Epidermal melanocyte (primary cell): ENCODE results near the gene SORCS2.

ENCODE experiments used
- DNase-seq: peaks from one replicate; pipeline ENCODE4 v3.0.0; 2011; ENCODE audit warnings: low spot score; ENCODE audit not compliant: insufficient read length

Gene SORCS2

DNA sequence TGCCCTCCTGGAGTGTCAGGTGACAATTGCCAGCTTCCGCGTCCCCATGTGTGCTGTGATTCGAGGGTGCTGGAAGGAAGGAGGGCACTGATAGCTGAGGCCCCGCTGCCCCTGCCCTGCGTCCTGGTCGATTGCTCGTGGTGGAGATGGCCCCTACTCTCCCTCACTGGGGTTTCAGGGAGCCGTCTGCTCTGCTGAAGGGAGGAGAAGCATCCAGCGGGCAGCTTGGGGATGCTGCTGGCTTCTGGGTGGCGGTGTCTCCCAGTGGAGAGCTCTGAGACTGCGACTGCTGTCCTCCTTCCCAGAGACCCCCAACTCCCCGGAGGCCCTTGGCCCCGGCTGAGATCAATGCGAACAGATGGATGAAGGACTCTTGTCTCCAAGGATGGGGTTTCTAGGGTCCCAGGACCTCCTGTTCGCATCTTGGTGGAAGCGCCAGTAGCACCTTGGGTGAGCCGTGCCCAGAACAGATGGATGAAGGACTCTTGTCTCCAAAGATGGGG is 143.8 kb downstream of the SORCS2 start:
- DNase-seq, result no peak

DNA sequence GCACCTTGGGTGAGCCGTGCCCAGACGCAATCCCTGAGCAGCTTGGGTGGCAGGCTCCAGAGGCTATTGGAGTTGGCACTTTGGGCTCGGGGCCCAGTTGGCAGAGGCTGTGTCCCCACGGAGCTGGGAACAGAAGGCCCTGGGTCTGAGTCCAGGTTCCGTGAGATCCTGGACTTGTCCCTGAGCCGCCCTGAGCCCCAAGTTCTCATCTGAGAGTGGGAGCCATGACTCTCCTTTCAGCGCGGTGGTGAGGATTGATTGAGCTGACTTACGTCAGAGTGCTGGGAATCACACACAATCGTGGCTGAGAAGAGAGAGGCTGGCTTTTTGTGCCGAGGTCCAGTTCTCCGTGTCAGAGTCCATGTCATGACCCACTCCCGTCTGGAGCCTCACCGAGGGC is 144.4 kb downstream of the SORCS2 start:
- DNase-seq, result no peak

DNA sequence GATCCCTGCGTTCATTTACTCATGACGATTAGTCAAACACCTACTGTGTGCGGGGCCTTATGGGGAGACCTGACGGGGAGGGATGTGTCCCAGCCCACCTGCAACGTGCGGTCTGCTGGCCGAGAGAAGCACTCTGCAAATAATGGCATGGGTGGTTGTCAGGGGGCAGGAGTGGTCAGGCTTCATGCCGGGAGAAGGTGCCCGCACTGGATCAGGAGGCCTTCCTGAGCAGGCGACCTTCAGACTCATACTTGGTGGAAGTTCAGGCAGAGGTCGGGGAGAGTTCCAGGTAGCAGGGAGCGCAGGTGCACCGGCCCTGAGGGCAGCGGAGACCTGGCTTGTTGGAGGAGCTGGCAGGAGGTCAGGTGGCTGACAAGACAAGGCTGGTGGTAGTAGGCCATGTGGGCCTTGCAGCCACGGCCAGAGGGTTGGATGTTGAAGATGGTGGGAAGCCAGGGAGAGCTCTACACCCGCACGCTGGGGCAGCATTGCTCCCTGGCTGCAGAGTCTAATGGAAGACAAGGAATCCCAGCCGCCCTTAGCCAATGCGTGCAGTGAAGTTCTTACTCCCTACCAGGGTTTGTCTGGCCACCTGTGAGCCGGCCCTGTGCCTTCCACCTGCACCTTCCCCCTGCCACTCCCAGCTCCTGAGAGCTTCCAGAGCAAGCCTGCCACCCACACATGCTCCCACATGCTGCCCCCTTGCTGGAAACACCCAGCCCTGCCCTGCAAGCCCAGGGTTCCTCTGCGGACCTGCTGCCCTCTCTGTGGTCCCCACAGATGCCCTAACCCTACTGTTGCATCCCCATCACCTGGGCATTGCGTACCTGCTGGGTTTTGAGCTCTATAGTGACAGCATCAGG is 145.1 kb downstream of the SORCS2 start:
- no peak for DNase-seq

- no peak for DNase-seq
Observed at GRCh38 chr4:7338059-7338452, 145.7 kb downstream of the SORCS2 start.

GRCh38 chr4:7338876-7339623 is 146.7 kb downstream of the SORCS2 start:
- DNase-seq, result no peak

DNA sequence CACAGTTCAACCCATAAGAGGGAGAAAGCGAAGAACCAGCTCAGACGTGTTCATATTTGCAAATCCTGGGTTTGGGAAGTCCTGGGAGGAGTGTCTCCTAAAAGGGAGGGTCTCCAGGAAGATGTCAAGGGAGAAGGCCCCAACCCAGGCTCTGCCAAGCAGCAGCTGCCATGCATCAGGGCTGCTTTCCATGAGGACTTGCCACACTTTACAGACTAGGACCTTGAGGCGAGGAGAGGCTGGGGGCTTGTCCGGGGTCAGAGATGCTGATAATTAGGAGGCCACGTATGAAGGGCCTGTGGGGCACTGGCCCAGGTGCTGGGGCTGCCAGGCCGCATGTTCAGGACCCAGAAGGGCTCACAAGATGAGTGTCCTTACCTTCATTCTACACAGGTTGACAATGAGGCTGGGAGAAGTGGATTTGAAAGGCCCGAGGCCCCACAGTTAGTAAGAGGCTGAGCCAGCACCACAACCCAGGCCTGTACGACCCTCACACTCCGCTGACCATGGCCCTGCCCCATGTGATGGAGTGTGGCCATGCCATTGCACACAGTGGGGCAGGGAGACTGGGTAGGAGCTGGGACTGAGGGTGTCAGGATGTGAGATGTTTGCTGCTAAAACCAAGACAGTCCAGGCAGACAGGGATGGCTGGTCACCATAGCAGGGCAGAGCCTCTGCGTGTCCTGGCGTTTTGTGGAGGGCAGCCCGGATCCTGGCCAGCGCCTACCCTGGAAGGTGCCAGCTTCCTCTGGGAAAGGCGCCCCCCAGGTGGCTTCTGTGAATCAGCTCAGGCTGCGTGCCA is 147.6 kb downstream of the SORCS2 start:
- no peak for DNase-seq

DNA sequence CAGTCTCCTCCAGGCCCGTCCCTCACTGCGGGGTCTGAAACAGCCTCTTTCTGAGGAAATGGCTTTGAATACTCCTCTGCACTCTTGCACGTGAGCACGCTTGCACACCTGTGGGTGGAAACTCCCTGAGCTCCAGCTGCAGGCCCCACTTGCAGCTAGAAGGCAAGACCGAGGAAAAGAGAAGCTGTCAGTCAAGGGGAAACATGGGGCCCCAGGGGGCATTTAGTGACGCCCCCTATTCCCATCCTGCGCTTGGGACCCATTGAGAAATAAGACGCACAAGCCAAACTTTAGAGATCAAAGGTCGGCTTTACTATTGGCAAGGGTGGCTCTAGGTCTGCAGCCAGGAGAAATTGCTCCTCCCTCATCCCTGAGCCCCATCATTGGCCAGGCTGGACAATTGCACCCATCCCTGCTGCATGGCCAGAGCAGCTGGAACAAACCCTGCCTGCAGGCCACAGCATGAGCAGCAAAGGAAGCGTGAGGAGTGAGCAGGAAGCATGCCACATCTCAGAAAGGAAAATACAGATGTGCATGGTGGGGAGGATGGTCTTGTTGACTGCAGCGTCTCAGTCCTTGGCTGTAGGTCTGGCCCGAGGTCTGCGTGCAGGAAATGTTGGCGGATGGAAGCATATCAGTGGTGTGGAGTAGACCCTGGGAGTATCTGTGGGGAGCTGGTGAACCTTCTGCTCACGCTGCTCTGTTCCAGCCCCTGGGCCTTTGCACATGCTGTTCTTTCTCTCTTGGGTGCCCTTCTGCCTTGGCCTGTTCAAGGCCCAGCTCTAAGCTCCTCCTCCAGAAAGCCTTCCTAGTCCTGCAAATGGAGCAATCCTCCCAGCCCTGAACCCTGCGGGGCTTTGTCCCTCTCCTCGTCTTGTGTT is 148.5 kb downstream of the SORCS2 start:
- no peak for DNase-seq

GRCh38 chr4:7341491-7342222 is 149.3 kb downstream of the SORCS2 start:
- no peak for DNase-seq

DNA sequence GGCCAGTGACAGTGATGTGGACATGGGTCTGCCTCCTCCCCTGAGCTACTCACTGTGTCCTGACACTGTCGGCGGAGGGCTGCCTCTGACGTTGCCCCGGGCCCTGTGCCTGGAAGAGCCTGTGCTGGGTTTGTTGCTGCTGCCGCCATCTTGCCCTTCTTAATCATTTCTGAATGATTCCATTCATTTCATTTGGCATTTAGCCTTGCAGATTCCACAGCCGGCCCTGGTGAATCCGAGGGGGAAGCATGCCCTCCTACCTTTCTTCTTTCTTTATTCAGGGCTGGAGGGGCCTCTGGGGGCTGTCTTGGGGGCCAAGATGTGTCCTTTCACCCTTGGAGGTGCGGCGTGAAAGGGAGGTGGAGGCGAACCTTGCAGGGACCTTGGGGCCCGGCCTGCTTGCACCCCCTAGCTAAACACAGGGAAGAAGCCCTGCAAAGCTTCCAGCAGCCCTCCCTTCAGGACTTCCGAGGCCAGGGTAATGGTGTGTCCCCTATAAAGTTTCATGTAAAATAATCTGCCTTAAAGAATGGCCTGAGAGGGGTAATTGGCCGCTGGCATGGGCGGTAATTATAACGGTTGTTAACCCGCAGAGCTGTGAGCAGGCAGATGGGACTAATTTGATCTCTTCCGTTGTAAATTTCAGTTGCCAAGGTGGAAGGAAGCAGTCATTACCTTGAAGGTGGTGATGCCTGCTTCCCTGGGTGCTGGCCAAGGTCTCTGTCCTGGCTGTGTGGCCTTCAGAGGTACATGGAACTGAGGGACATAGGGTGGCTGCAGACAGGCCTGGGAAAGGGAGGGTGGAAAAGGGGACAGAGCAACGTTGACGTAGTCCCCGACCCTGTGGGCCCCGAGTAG is 150.1 kb downstream of the SORCS2 start:
- no peak for DNase-seq

DNA sequence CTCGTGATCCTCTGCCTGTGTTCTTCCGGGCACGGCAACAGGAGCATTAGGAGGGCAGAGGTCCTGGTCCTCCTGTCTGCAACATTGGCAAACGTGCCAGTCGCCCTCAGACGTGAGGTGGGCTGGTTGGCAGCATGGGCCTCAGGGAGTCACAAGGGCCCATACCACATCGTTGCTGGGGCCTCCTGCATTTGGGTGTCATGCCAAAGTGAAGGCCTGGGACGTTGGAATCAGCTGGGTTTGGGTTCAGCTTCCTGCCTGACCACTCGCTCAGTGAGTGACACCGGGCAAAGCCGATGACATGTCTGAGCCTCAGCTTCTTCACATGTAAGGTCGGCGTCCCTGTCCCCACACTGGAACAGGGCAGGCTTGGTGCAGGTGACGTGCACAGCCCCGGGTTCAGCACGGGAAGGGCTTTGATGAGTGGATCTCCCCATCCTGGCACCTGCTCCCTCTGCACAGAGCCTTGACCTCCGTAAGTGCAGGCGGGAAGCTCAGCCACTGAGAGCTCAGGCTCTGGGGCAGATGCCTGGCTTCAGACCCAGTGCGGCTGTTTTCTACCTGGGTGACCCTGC is 150.8 kb downstream of the SORCS2 start:
- DNase-seq, result no peak

DNA sequence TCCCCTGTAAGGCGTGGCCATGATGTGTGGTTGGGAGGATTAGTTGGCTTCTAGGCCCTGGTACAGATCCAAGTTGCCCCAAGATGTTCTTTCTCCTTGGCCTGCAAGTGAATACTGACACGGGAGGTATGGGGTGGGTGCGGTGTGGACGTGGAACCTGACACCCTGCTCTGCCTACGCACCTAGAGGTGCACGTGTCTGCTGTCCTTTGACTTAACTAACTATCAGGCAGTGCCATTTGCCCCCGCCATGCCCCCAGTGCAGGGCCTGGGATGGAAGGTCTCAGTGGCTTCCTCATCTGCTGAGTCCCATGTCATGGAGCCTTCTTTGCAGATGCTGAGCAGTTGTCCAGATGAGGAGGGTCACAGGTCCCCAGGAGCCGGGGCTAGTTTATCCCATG is 151.6 kb downstream of the SORCS2 start:
- no peak for DNase-seq

DNA sequence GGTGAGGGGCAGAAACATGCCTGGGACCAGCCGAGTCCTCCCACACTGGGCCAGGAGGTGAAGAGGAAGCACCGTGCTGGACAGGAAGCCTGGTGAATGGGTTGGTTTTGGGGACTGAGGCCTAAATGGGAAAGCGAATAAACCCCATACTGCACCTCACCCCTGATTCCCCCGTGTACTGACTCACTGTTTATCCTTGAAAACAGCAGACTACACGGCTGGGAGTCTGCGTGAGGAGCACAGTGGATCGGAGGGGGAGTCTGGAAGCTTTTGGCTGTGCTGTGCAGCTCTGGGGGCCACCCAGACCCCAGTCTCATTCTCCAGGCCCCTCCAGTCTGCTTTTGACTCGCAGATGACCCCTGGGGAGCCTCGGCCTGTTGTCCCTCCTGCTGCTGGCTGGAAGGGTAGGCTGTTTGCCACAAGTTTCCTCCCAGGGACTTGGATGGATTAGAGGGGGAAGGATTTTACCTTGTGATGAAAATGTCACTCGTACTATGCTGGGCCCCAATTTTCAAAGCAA is 152.4 kb downstream of the SORCS2 start:
- no peak for DNase-seq

DNA sequence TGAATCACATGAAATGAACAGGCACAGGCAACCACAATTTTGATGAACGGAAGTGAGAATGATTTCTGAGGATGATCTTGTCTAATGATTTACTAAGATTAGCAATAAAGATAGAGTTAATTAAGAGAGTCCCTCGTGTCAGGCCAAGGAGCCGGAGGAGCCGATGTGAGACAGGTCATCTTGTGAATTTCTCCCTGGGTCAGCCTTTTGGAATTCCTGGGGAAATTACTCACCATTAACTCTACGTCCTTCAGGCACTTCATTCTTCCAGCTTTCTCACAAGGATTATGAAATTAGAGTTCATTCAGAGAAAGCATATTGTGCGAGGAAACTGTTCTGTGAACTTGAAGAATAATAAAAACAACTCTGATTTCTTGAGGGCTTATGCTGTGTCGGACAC is 155.6 kb downstream of the SORCS2 start:
- DNase-seq, result no peak

GRCh38 chr4:7348946-7349900 is 156.9 kb downstream of the SORCS2 start:
- DNase-seq, result no peak

- no peak for DNase-seq
Observed at GRCh38 chr4:7350396-7350795, 158.1 kb downstream of the SORCS2 start.

DNA sequence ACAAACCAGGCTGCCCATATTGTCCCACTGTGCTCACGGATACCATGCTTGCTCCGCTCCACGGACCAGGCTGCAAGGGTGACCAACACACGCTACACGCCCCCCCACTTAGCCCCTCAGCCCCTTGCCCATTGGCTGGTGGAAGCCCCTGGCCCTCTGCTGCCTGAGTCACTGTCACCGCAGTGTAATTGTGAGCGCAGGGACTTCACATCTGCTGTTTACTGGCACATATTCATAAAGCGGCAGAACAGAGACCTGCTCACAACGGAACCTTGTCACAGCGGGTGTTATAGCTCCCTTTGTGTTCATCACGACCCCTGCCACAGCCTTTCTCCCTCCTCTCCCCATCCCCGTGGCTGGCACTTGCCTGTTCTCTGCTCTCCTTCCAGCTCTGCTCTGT is 158.7 kb downstream of the SORCS2 start:
- DNase-seq, result no peak

DNA sequence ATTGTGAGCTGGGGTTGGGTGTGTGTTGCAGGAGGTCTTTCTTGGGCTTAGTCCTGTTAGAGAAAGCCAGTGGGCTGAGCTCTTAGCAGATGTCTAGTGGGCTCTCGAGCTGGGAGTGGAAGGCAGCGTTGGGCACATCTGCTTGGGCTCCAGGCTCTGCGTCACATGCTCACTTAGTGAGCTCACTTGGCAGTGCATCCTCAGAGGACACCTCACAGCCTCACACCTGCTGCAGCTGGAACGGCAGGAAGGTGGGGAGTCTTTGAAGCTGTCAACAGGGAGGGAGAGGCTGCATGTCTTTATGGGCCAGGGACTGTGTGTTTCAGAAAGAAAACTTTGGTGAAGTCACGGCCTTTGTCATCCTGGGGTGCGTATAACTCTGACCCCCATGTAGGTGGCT is 160.1 kb downstream of the SORCS2 start:
- no peak for DNase-seq
